Endothelial cell of umbilical vein (primary cell): ENCODE results near the gene YWHAQ. TPM values are rescaled to one million over a fixed set of nuclear protein-coding genes. Genes with fewer than 3 reads are reported as not detected.

Experiments used
- BruUV-seq: library from RNA; stranded (reverse); fragments of 400-500 nt; replicated peaks from 2 replicates; lab custom pipeline; 2021; lab: Mats Ljungman, UMichigan
- CTCF ChIA-PET: fragments of 300-600, 350-600 bp; sonication (Branson Sonifier 250); formaldehyde crosslinking; loops from one replicate; lab custom pipeline; 2021; ENCODE audit warnings: antibody characterized with exemption, inconsistent platforms; lab: Charles Lee
- POLR2A ChIA-PET: fragments of 300-600, 350-600 bp; sonication (Branson Sonifier 250); formaldehyde crosslinking; loops from one replicate; lab custom pipeline; 2021; ENCODE audit warnings: antibody characterized with exemption, inconsistent platforms; lab: Charles Lee
- DNase-seq: peaks from one replicate; pipeline ENCODE4 v3.0.0-alpha.2; 2011; ENCODE audit warnings: low read depth, low spot score
- FAIRE-seq: peaks from 2 replicates; lab custom pipeline; 2011; peaks lifted over from hg19 to GRCh38; lab: Jason Lieb, UNC
- H2AFZ ChIP-seq: 2 replicates; pipeline ENCODE4 v1.6.0; 2012; ENCODE audit warnings: low read depth, low read length, control low read depth, inconsistent platforms
- H3K27ac ChIP-seq: 2 replicates; pipeline ENCODE4 v1.5.1; 2011; ENCODE audit warnings: low read depth, mild to moderate bottlenecking, control low read depth, low read length, moderate library complexity; ENCODE audit not compliant: insufficient read depth
- H3K27me3 ChIP-seq, 2 experiments: 2 replicates each; pipeline versions ENCODE4 v1.6.0 to v1.6.1; 2011; ENCODE audit warnings: low read length in 2 of 2, mixed read lengths in 1 of 2; ENCODE audit not compliant: control insufficient read depth in 2 of 2, insufficient read depth in 2 of 2
- H3K36me3 ChIP-seq, 2 experiments: 2 replicates in 1 of 2; 3 replicates in 1 of 2; pipeline ENCODE4 v1.5.1; 2011; ENCODE audit warnings: low read length in 2 of 2, mild to moderate bottlenecking in 1 of 2, moderate library complexity in 1 of 2; ENCODE audit not compliant: control insufficient read depth in 2 of 2, insufficient read depth in 2 of 2; ENCODE audit errors: extremely low read depth in 1 of 2
- H3K4me1 ChIP-seq: 3 replicates; pipeline ENCODE4 v1.5.1; 2011; ENCODE audit warnings: mild to moderate bottlenecking, low read length; ENCODE audit not compliant: control insufficient read depth, insufficient read depth; ENCODE audit errors: extremely low read depth
- H3K4me2 ChIP-seq: 2 replicates; pipeline ENCODE4 v1.6.1; 2011; ENCODE audit warnings: low read length, control low read depth, mixed read lengths; ENCODE audit not compliant: insufficient read depth
- H3K4me3 ChIP-seq, 3 experiments: fragments of 200-600 bp in 1 of 3; sonication (generic), shearing (Covaris generic) in 1 of 3; replicated peaks in 1 of 3; 2 replicates each; pipeline ENCODE4 v1.5.1; 2011 to 2016; ENCODE audit warnings: control low read depth in 3 of 3, low read length in 3 of 3, mild to moderate bottlenecking in 2 of 3, inconsistent platforms in 1 of 3, low read depth in 1 of 3, moderate library complexity in 1 of 3; ENCODE audit not compliant: insufficient read depth in 1 of 3
- H3K79me2 ChIP-seq: 2 replicates; pipeline ENCODE4 v1.6.0; 2012; ENCODE audit warnings: low read length, inconsistent platforms; ENCODE audit not compliant: control insufficient read depth, insufficient read depth
- H3K9ac ChIP-seq: replicated peaks from 2 replicates; pipeline ENCODE3; 2011; ENCODE audit warnings: low read length, control low read depth; ENCODE audit not compliant: insufficient read depth; ENCODE audit errors: extremely low read depth
- H3K9me1 ChIP-seq: replicated peaks from 3 replicates; pipeline ENCODE4 v1.6.0; 2011; ENCODE audit warnings: mild to moderate bottlenecking, low read length; ENCODE audit not compliant: control insufficient read depth, insufficient read depth; ENCODE audit errors: extremely low read depth
- H3K9me3 ChIP-seq: replicated peaks from 2 replicates; pipeline ENCODE4 v1.5.1; 2012; ENCODE audit warnings: low read length, inconsistent platforms; ENCODE audit not compliant: control insufficient read depth, insufficient read depth
- H4K20me1 ChIP-seq: replicated peaks from 2 replicates; pipeline ENCODE3; 2011; ENCODE audit warnings: mild to moderate bottlenecking, low read length; ENCODE audit not compliant: control insufficient read depth, insufficient read depth; ENCODE audit errors: extremely low read depth
- CTCF ChIP-seq, 2 donors: IDR thresholded peaks; 1 replicate in 1 of 2; 2 replicates in 1 of 2; pipeline ENCODE4 v1.5.1; 2011; ENCODE audit warnings: low read length in 2 of 2, mild to moderate bottlenecking in 2 of 2, moderate library complexity in 2 of 2, control low read depth in 1 of 2, inconsistent platforms in 1 of 2, low read depth in 1 of 2; ENCODE audit not compliant: insufficient read depth in 1 of 2; ENCODE audit errors: extremely low read depth in 1 of 2
- EZH2 ChIP-seq: IDR thresholded peaks from 2 replicates; pipeline ENCODE4 v1.6.1; 2012; ENCODE audit warnings: borderline replicate concordance, low read depth, mild to moderate bottlenecking, moderate library complexity, low read length, inconsistent platforms; ENCODE audit not compliant: severe bottlenecking
- FOS ChIP-seq: IDR thresholded peaks from 2 replicates; pipeline ENCODE4 v1.6.1; 2011; ENCODE audit warnings: mild to moderate bottlenecking, low read length, moderate library complexity, borderline replicate concordance; ENCODE audit not compliant: insufficient read depth
- GATA2 ChIP-seq: IDR thresholded peaks from 2 replicates; pipeline ENCODE4 v1.7.0; 2011; ENCODE audit warnings: low read depth, mild to moderate bottlenecking, moderate library complexity, mixed read lengths, low read length; ENCODE audit not compliant: insufficient read length, insufficient read depth
- JUN ChIP-seq: IDR thresholded peaks from 2 replicates; pipeline ENCODE4 v1.6.1; 2011; ENCODE audit warnings: borderline replicate concordance, low read depth; ENCODE audit not compliant: insufficient read length, insufficient read depth
- MAX ChIP-seq: IDR thresholded peaks from 2 replicates; pipeline ENCODE4 v1.6.1; 2011; ENCODE audit not compliant: insufficient read depth, insufficient read length
- MYC ChIP-seq: IDR thresholded peaks from one replicate; pipeline ENCODE4 v1.6.1; 2011; ENCODE audit warnings: mild to moderate bottlenecking, low read depth, low read length
- POLR2AphosphoS5 ChIP-seq: IDR thresholded peaks from 2 replicates; pipeline ENCODE4 v1.6.1; 2012; ENCODE audit warnings: low read depth, mild to moderate bottlenecking, control low read depth, low read length, moderate library complexity; ENCODE audit not compliant: insufficient read depth
- dilution Hi-C: fragments of 300-500 bp; cut with MboI; formaldehyde crosslinking; loops from one replicate; pipeline ENCODE4 v1.15.0; 2019; ENCODE audit warnings: low sequenced_read_pairs; ENCODE audit not compliant: extremely low pct_ligation_motif_present
- intact Hi-C: fragments of 100-400 bp; cut with micrococcal nuclease; formaldehyde crosslinking; loops from one replicate; pipeline ENCODE4 v1.10.0; 2022
- polyA plus RNA-seq, 4 experiments: library from polyadenylated mRNA; depleted of rRNA in 3 of 4; stranded (reverse) in 3 of 4; unstranded in 1 of 4; fragments of >200 nt; gene quantifications; 2 replicates each; pipeline versions ENCODE4 v1.2.1 to v1.2.3, GENCODE V29; 2011 to 2012; ENCODE audit warnings: missing spikeins in 1 of 4
- total RNA-seq: library from RNA; stranded (reverse); gene quantifications from 2 replicates; pipeline ENCODE4 v1.2.3, GENCODE V29; 2021

YWHAQ gene
- total and polyA plus RNA-seq, 2 donors (not counting 3 experiments of a cell fraction or from before 2014, with no cell fraction given) = 217 to 456 TPM

- no peak overlapping the region for H3K4me2 ChIP-seq
- dilution Hi-C loops = no loop called here
- H3K36me3 ChIP-seq = peaks cover 3 to 5% of the 10 kb centered on the region in 2 experiments
- TF ChIP-seq CTCF (IDR thresholded peaks at IDR 0.05; ENCODE audit: extremely low read depth in 1 of 2, insufficient read depth in 1 of 2, low read depth in 1 of 2, low read length in 2 of 2) (no peak), POLR2AphosphoS5 (no peak), MAX (no peak), JUN (no peak), EZH2 (no peak), GATA2 (no peak), MYC (no peak), FOS (no peak)
- peaks cover 6% of the 10 kb centered on the region for H4K20me1 ChIP-seq
- no peak overlapping the region for H3K4me3 ChIP-seq
- no peaks in the 10 kb centered on the region for H3K9me1 ChIP-seq
- H3K27me3 ChIP-seq = no peaks in the 10 kb centered on the region
- no peak overlapping the region for H3K9ac ChIP-seq
- peaks cover 2% of the 10 kb centered on the region for H3K9me3 ChIP-seq
- H2AFZ ChIP-seq = no peak overlapping the region
- ChIA-PET CTCF (interaction anchor here (1.8 kb wide), 1 partner anchor 168 kb away, joined by 5 read pairs; no protein-coding TSS in a partner anchor), POLR2A (interaction anchor here (0.6 to 1.3 kb wide), 2 partner anchors 24 to 153 kb away, joined by 3 to 6 read pairs; no protein-coding TSS in a partner anchor)
- no peak overlapping the region for H3K27ac ChIP-seq
- no TSS peak for BruUV-seq
- DNase-seq (no peak), FAIRE-seq (no peak)
- H3K79me2 ChIP-seq = peaks cover 98% of the 10 kb centered on the region
- intact Hi-C loops = no loop called here
- H3K4me1 ChIP-seq = no peaks in the 10 kb centered on the region
These were observed 28.4 kb downstream of the YWHAQ start for GRCh38 chr2:9602412-9602811.
